GM18502 (cell line): ENCODE data around the gene TMEM143.
"Not testable (repeated sequence)": the region's sequence is repeated elsewhere in the genome, so short reads cannot be mapped to it uniquely, and the experiment has no call there.

Experiments used
- ATAC-seq: cut with Tn5 transposase; IDR thresholded peaks from one replicate; pipeline ENCODE4 v1.9.1; 2021; ENCODE audit warnings: mild to moderate bottlenecking; ENCODE audit not compliant: unreplicated experiment, poor library complexity

Gene TMEM143

GRCh38 chr19:48363810-48364597, at the start of gene TMEM143, which contains the start of gene SYNGR4:
Gene TMEM143, minus strand, starts transcription at chr19:48363940. Its CDS starts 20 bp downstream, at chr19:48363920.
Gene SYNGR4, plus strand, starts transcription at chr19:48364367. Its CDS starts 1,476 bp downstream, at chr19:48365843.
- peak; percentile 79 for ATAC-seq

GRCh38 chr19:48405850-48406249, 42.1 kb upstream of the TMEM143 start:
- ATAC-seq, result no peak

GRCh38 chr19:48405010-48405659, 41.4 kb upstream of the TMEM143 start:
- ATAC-seq, result no peak

GRCh38 chr19:48403606-48404005, 39.9 kb upstream of the TMEM143 start:
- no peak for ATAC-seq

- ATAC-seq, result no peak
These were observed 37.5 kb upstream of the TMEM143 start for GRCh38 chr19:48401287-48401686.

- no peak for ATAC-seq
These were observed 36.4 kb upstream of the TMEM143 start for GRCh38 chr19:48400018-48400742.

GRCh38 chr19:48398375-48399235, 34.9 kb upstream of the TMEM143 start:
- peak; percentile 59 for ATAC-seq

- ATAC-seq, result no peak
These were observed 34.3 kb upstream of the TMEM143 start for GRCh38 chr19:48398102-48398374.

GRCh38 chr19:48397263-48398101, 33.7 kb upstream of the TMEM143 start:
- no peak for ATAC-seq

- ATAC-seq, result no peak
These were observed 33.1 kb upstream of the TMEM143 start for GRCh38 chr19:48396824-48397176.

- no peak for ATAC-seq
These were observed 32.5 kb upstream of the TMEM143 start for GRCh38 chr19:48396016-48396823.

GRCh38 chr19:48395499-48395898, 31.8 kb upstream of the TMEM143 start:
- ATAC-seq, result no peak

GRCh38 chr19:48395170-48395455, 31.4 kb upstream of the TMEM143 start:
- no peak for ATAC-seq

- no peak for ATAC-seq
These were observed 30.8 kb upstream of the TMEM143 start for GRCh38 chr19:48394331-48395169.

- no peak for ATAC-seq
These were observed 30.0 kb upstream of the TMEM143 start, which contains the start of gene GRIN2D for GRCh38 chr19:48393559-48394330. Gene GRIN2D, plus strand, starts transcription at chr19:48393668. Its CDS starts 4,725 bp downstream, at chr19:48398393.

- no peak for ATAC-seq
These were observed 29.3 kb upstream of the TMEM143 start for GRCh38 chr19:48392860-48393558.

GRCh38 chr19:48392006-48392344, 28.2 kb upstream of the TMEM143 start:
- ATAC-seq, result not testable (repeated sequence)
